Sigmoid colon (tissue), 4 donors: ENCODE results near the gene MAST4.

Source experiments
- CTCF ChIP-seq, 4 experiments: fragments of 450-650 bp in 3 of 4; fragments of 200-600 bp in 1 of 4; IDR thresholded peaks; one replicate each; pipeline ENCODE4 v1.5.1; 2016 to 2019; ENCODE audit warnings: antibody characterized with exemption in 4 of 4, mild to moderate bottlenecking in 3 of 4, moderate library complexity in 2 of 4
- POLR2AphosphoS5 ChIP-seq, 4 donors: sonication (generic); formaldehyde crosslinking; IDR thresholded peaks; one replicate each; pipeline ENCODE4 v1.6.1; 2017; ENCODE audit warnings: antibody characterized with exemption in 4 of 4

DNA sequence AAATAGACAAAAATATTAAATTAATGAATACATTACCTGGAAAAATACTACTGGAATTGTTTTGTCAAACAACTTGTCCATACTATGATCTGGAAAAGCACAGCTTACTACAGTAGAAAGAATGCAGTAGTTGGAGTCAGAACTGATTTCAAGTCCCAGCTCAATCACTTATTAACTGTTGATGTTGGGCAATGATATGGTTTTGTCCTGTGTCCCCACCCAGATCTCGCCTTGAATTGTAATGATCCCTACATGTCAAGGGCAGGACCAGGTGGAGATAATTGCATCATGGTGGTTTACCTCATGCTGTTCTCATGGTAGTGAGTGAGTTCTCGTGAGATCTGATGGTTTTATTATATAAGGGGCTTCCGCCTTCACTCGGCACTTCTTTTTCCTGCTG, 352.9 kb downstream of the MAST4 start:
- TF ChIP-seq CTCF (IDR thresholded peaks at IDR 0.05) (no peak), POLR2AphosphoS5 (IDR thresholded peaks at IDR 0.05) (no peak)
